ENCODE results near the gene TIGD4. TPM values are rescaled to one million over a fixed set of nuclear protein-coding genes. Genes with fewer than 3 reads are reported as not detected.

The TIGD4 gene
- total RNA-seq, 1 experiment from 2014 or later: 2.0 TPM

GRCh38 chr4:152724494-152724893 lies 55.0 kb downstream of the TIGD4 start:
- Histone ChIP-seq H3K9me3 (ENCODE audit: control insufficient read depth, low read depth, low read length) (no peaks in the 10 kb centered on the region), H3K23ac (ENCODE audit: insufficient read length, low read depth, low read length) (no peak overlapping the region), H3K79me2 (ENCODE audit: insufficient read depth, low read length) (no peaks in the 10 kb centered on the region), H2BK15ac (ENCODE audit: low read depth, low read length) (no peak overlapping the region), H3K27ac (ENCODE audit: insufficient read length, low read depth, low read length) (no peak overlapping the region), H2AK5ac (ENCODE audit: insufficient read length, low read length) (no peak overlapping the region), H3K27me3 (ENCODE audit: insufficient read depth, low read length) (no peaks in the 10 kb centered on the region), H4K8ac (replicated peaks; ENCODE audit: insufficient read length, low read depth, low read length) (no peak overlapping the region), H3K18ac (ENCODE audit: insufficient read length, low read depth, low read length) (no peak overlapping the region), H3K79me1 (ENCODE audit: insufficient read depth, low read depth, low read length, poor library complexity, severe bottlenecking) (no peaks in the 10 kb centered on the region), H2BK12ac (ENCODE audit: insufficient read length, low read depth, low read length) (no peak overlapping the region), H4K20me1 (ENCODE audit: control insufficient read depth, insufficient read depth, insufficient read length) (no peaks in the 10 kb centered on the region), H2AFZ (ENCODE audit: low read length) (no peak overlapping the region), H3K4me1 (ENCODE audit: insufficient read depth, low read length) (no peaks in the 10 kb centered on the region), H3K23me2 (ENCODE audit: insufficient read length, low read depth, low read length, poor library complexity, severe bottlenecking) (no peaks in the 10 kb centered on the region), H3K9ac (ENCODE audit: extremely low read depth, insufficient read length, low read length) (no peak overlapping the region), H3K14ac (ENCODE audit: insufficient read depth, low read length) (no peak overlapping the region), H3K56ac (ENCODE audit: insufficient read length, low read depth, low read length) (no peak overlapping the region), H4K5ac (ENCODE audit: insufficient read length, low read depth, low read length) (no peak overlapping the region), H3K4me2 (ENCODE audit: insufficient read depth, insufficient read length, low read length) (no peak overlapping the region), H2BK5ac (ENCODE audit: insufficient read length, low read length) (no peak overlapping the region), H2BK120ac (ENCODE audit: low read depth, low read length, poor library complexity, severe bottlenecking) (no peak overlapping the region), H4K91ac (ENCODE audit: insufficient read length, low read depth, low read length) (no peak overlapping the region), H3T11ph (ENCODE audit: low read length) (no peak overlapping the region), H3K4ac (ENCODE audit: low read depth, low read length) (no peak overlapping the region), H2BK20ac (ENCODE audit: low read depth, low read length, poor library complexity, severe bottlenecking) (no peak overlapping the region)
- DNase-seq: no peak
- Mint-ChIP-seq H3K27me3 (ENCODE audit: low read depth) (peaks cover 2% of the 10 kb centered on the region; the same call in 1 of the 2 replicates), H3K4me1 (peaks cover 10 to 13% of the 10 kb centered on the region in 2 experiments), H3K36me3 (ENCODE audit: insufficient read depth in 1 of 3, low read depth in 3 of 3) (no peaks in the 10 kb centered on the region; a peak in 1 of 7 replicates), H3K27ac (no peak overlapping the region), H3K4me3 (no peak overlapping the region), H3K9me3 (no peaks in the 10 kb centered on the region)
- no CpG with 5 or more reads among the region's 5 CpGs for WGBS (ENCODE audit: extremely low coverage, insufficient read length, low lambda C conversion rate)
- no peak for TF ChIP-seq CTCF (conservative IDR thresholded peaks at IDR 0.05)

All from H9 (cell line).